Measurements from ENCODE around the gene WDFY3.
"Not testable (repeated sequence)": the region's sequence is repeated elsewhere in the genome, so short reads cannot be mapped to it uniquely, and the experiment has no call there.

Gene WDFY3

GRCh38 chr4:84849051-84849640 lies 117.3 kb downstream of the WDFY3 start:
- DNase-seq = no peak

GRCh38 chr4:84848432-84848831 lies 118.1 kb downstream of the WDFY3 start:
- no peak for DNase-seq

- DNase-seq = no peak
These were observed 118.5 kb downstream of the WDFY3 start for GRCh38 chr4:84847978-84848377.

GRCh38 chr4:84846985-84847384 lies 119.5 kb downstream of the WDFY3 start:
- no peak for DNase-seq

- DNase-seq = no peak
These were observed 125.1 kb downstream of the WDFY3 start for GRCh38 chr4:84841435-84841834.

GRCh38 chr4:84837751-84838150 lies 128.7 kb downstream of the WDFY3 start:
- no peak for DNase-seq

GRCh38 chr4:84829633-84830032 lies 136.9 kb downstream of the WDFY3 start:
- not testable (repeated sequence) for DNase-seq

GRCh38 chr4:84826681-84827080 lies 139.8 kb downstream of the WDFY3 start:
- DNase-seq = no peak

- DNase-seq = no peak
These were observed 140.7 kb downstream of the WDFY3 start for GRCh38 chr4:84825701-84826341.

- no peak for DNase-seq
These were observed 145.4 kb downstream of the WDFY3 start for GRCh38 chr4:84821064-84821463.

GRCh38 chr4:84814094-84814750 lies 152.3 kb downstream of the WDFY3 start:
- no peak for DNase-seq

GRCh38 chr4:84809946-84810345 lies 156.5 kb downstream of the WDFY3 start:
- DNase-seq = no peak

- no peak for DNase-seq
These were observed 158.2 kb downstream of the WDFY3 start for GRCh38 chr4:84808332-84808731.

GRCh38 chr4:84806541-84806940 lies 159.9 kb downstream of the WDFY3 start:
- not testable (repeated sequence) for DNase-seq

- DNase-seq = no peak
These were observed 162.4 kb downstream of the WDFY3 start for GRCh38 chr4:84804136-84804535.

GRCh38 chr4:84803720-84804119 lies 162.8 kb downstream of the WDFY3 start:
- no peak for DNase-seq

GRCh38 chr4:84803116-84803515 lies 163.4 kb downstream of the WDFY3 start:
- no peak for DNase-seq

- no peak for DNase-seq
These were observed 166.2 kb downstream of the WDFY3 start for GRCh38 chr4:84800256-84800655.

- DNase-seq = no peak
These were observed 167.2 kb downstream of the WDFY3 start for GRCh38 chr4:84799318-84799717.

GRCh38 chr4:84796394-84796793 lies 170.1 kb downstream of the WDFY3 start:
- no peak for DNase-seq

- no peak for DNase-seq
These were observed 173.9 kb downstream of the WDFY3 start for GRCh38 chr4:84792366-84793301.

- no peak for DNase-seq
These were observed 175.5 kb downstream of the WDFY3 start for GRCh38 chr4:84790769-84791565.
